Heart left ventricle (tissue), 16 donors: ENCODE results near the gene TOPAZ1. TPM values are rescaled to one million over a fixed set of nuclear protein-coding genes. Genes with fewer than 3 reads are reported as not detected.

Experiments
- ATAC-seq, 4 donors: fragments of 200-7000 bp; cut with Tn5 transposase; one replicate each; pipeline ENCODE4 v1.9.1; 2020 to 2022; ENCODE audit warnings: moderate library complexity in 4 of 4, mild to moderate bottlenecking in 3 of 4, moderate number of reproducible peaks in 1 of 4
- DNase-seq, 5 donors: peaks; one replicate each; pipeline ENCODE4 v3.0.0-alpha.2; 2020
- H3K27ac ChIP-seq, 12 donors: fragments of 200-600 bp; sonication (generic) in 4 of 12; one replicate each; pipeline versions ENCODE4 v1.5.0 to v1.8.0; 2016 to 2022; ENCODE audit warnings: mild to moderate bottlenecking in 2 of 12
- H3K27me3 ChIP-seq, 9 donors: fragments of 200-600 bp; sonication (generic) in 2 of 9; one replicate each; pipeline versions ENCODE4 v1.5.1 to v1.8.0; 2016 to 2022; ENCODE audit warnings: mild to moderate bottlenecking in 3 of 9
- H3K36me3 ChIP-seq, 9 donors: fragments of 200-600 bp; sonication (generic) in 2 of 9; one replicate each; pipeline versions ENCODE4 v1.5.0 to v1.8.0; 2018 to 2022; ENCODE audit warnings: mild to moderate bottlenecking in 2 of 9
- H3K4me1 ChIP-seq, 12 donors: fragments of 200-600 bp; sonication (generic) in 4 of 12; one replicate each; pipeline versions ENCODE4 v1.5.0 to v1.8.0; 2016 to 2022; ENCODE audit warnings: mild to moderate bottlenecking in 3 of 12
- H3K4me3 ChIP-seq, 12 donors: fragments of 200-600 bp; sonication (generic) in 4 of 12; one replicate each; pipeline versions ENCODE4 v1.5.0 to v1.8.0; 2017 to 2022; ENCODE audit warnings: mild to moderate bottlenecking in 9 of 12, moderate library complexity in 4 of 12
- H3K9me3 ChIP-seq, 12 donors: fragments of 200-600 bp; sonication (generic) in 4 of 12; one replicate each; pipeline versions ENCODE4 v1.5.0 to v1.8.0; 2016 to 2022; ENCODE audit warnings: mild to moderate bottlenecking in 1 of 12
- CTCF ChIP-seq, 12 donors: fragments of 200-600 bp; sonication (generic) in 4 of 12; IDR thresholded peaks; one replicate each; pipeline versions ENCODE4 v1.5.0 to v1.8.0; 2018 to 2022; ENCODE audit warnings: antibody characterized with exemption in 12 of 12, mild to moderate bottlenecking in 5 of 12
- POLR2A ChIP-seq, 2 donors: fragments of 450-650 bp; IDR thresholded peaks; one replicate each; pipeline ENCODE4 v1.6.1; 2017; ENCODE audit warnings: antibody characterized with exemption in 2 of 2, mild to moderate bottlenecking in 2 of 2, moderate library complexity in 2 of 2
- whole genome bisulfite sequencing, 4 donors: extraction: QIAGEN DNeasy Blood & Tissue Kit in 2 of 4; methylation state at CpG; one replicate each; pipeline versions ENCODE4 v1.1.5 to v1.1.7; 2013 to 2018; 5-methylcytosine and 5-hydroxymethylcytosine counted together
- intact Hi-C, 10 donors: fragments of 100-400 bp; cut with DNase I; formaldehyde crosslinking; loops; one replicate each; pipeline versions ENCODE4 v1.11.1 to v1.14.2; 2022
- long read RNA-seq, 3 donors: library from polyadenylated mRNA; unstranded; transcript quantifications; one replicate each; pipeline ENCODE4 v2.0.0, GENCODE V29; 2020 to 2021
- polyA plus RNA-seq, 2 donors: library from polyadenylated mRNA; stranded (reverse); fragments of 200-250 nt; gene quantifications; one replicate each; pipeline ENCODE4 v1.2.3, GENCODE V29; 2013
- total RNA-seq, 9 donors: library from RNA; depleted of rRNA in 2 of 9; stranded (reverse); fragments of >200 nt in 2 of 9; fragmentation: NEBNext Ultra II Directional in 3 of 9; extraction: Animal tissue kit (Norgen Biotek cat#: 25700) in 3 of 9; gene quantifications; one replicate each; pipeline versions ENCODE4 v1.1.0 to v1.2.4, GENCODE V29; 2016 to 2023
- donor health status: ischemic (EF 13 %, LVEDD 7.1; RV severe dilation, severe dysfunction).
- donor health status: healthy with polysubstance abuse.
- donor health status: DM: no; HTN: yes; CAD: no.
- donor health status: DM: no; HTN: no; CAD: no.
- donor health status: ischemic (EF 25% LVEDD 6.9; RV normal size, moderate dysfunction).
- donor health status: ischemic (EF 25% LVEDD 5.7; RV mildly dilated, moderate dysfunction).
- donor health status: healthy.
- donor health status: DM: yes; HTN: yes; CAD: no.
- donor health status: ischemic (EF 35%, LVEDD 5.7; RV mildly dilated, moderate dysfunction).
- donor health status: nonischemic (EF 11% LVEDD 7.7; RV severe dilation, severe dysfunction).
- donor health status: DM: yes; HTN: yes; CAD: no.
- donor health status: PGD.
- donor health status: ischemic (EF 29% LVEDD 5.4; RV normal size, mild dysfunction).
- donor health status: nonischemic (EF 23%, LVEDD 6.1; RV moderate dilation, normal function).

The TOPAZ1 gene
- total RNA-seq (not detected), polyA plus RNA-seq (not detected)
- long read RNA-seq, donor 1, result 0 reads
- long read RNA-seq, donor 2, result 0 reads
- long read RNA-seq, donor 3, result 0 reads

DNA sequence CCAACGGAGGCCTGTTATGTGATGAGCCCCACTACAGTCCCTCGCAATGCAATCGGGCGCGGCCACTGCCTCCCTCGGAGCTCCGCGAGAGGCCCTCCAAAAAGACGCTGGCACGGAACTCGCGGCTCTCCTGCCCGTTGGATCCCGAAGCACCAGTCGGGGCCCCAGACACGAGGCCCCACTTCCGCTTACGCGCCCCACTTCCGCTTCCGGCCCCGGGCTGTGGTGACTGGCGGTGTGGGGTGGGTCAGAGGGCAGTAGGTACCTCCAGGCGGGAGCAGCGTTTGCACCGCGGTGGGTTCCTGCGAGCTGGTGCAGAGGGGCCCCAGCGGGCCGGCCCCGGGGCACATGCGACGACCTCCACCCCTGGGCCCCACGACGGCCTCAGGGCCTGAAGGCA, at the start of gene TOPAZ1:
TOPAZ1 (plus strand) TSS at position 181 of the 400 bp plus-strand sequence; CDS start at position 349, 168 bp downstream.
- WGBS, 4 donors, result 93 to 95% (median 95%) methylated on average over 27 to 35 of the region's 35 CpGs
- no peaks in the 10 kb centered on the region for H3K4me1 ChIP-seq
- intact Hi-C loops, result no loop called here
- H3K36me3 ChIP-seq, result no peaks in the 10 kb centered on the region
- no peaks in the 10 kb centered on the region for H3K9me3 ChIP-seq
- DNase-seq, result peak in 1 of 5 donors; percentile 56
- H3K27ac ChIP-seq, result no peak within 1 kb of the TSS
- ATAC-seq, result no peak
- peaks cover 0 to 4% (median 0%) of the 10 kb centered on the region in 9 donors for H3K27me3 ChIP-seq
- no peak for TF ChIP-seq POLR2A (IDR thresholded peaks at IDR 0.05)
- TF ChIP-seq CTCF (IDR thresholded peaks at IDR 0.05), result no peak
- H3K4me3 ChIP-seq, result no peak within 1 kb of the TSS

DNA sequence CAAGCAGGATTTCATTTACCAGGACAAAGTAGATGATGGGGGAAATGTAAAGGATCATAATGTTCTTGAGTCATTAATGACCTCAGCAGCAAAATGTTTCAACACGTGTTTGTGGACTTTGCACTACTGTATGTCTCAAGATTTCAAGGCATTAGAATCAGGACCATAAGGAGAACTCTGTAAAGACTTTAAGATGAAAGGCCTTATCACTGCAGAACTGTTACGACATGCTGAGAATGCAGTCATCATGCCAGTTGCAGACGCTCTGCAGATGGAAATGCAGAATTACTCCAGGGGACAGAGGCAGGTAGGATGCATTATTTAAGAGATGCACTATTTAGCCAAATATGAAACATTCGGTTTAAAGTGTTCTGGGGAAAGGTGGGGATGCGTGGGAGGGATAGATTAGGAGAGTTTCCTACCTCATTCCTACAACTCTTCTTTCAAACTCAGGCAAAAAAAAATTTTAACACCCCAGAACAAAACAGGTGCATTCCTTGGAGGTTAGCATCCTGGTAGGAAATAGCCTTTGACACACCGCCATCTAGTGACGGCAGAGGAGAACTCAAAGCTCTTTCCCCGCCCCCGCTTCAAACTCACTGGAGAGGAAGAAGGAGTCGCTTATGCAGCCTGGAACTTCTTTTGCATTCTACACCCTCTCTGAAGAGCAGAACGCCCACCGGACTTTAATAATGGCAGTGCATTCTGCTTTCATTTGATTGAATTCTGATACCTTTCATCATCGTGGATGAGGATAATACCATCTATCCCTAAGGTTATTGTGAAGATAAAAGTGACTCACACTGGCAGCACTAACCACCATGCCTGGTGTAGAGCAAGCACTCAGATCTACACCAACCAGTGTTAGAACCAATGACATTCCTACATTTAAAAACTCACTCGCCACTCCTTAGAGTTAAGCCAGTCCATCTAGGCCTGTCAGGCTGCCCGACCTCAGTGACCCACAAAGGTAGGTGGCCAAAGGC, 43.1 kb upstream of the TOPAZ1 start:
- H3K27ac ChIP-seq, result no peak overlapping the region
- no peak overlapping the region for H3K4me3 ChIP-seq
- TF ChIP-seq CTCF (IDR thresholded peaks at IDR 0.05) (peak; percentile 69 to 86 (median 80)), POLR2A (IDR thresholded peaks at IDR 0.05) (no peak)
- ATAC-seq (peak in 3 of 4 donors; percentile 78 to 85 (median 85)), DNase-seq (peak in 4 of 5 donors; percentile 45 to 67 (median 58))
- WGBS, 4 donors, result 10 to 12% (median 11%) methylated on average over 15 of the region's 15 CpGs
- intact Hi-C loops, result loop anchor here in 9 of 10 donors (1.0 to 10.0 kb wide), 13 partner anchors 341 to 1236 kb away; no protein-coding TSS in a partner anchor
- H3K27me3 ChIP-seq, result peaks cover 0 to 29% (median 0%) of the 10 kb centered on the region in 9 donors
- no peaks in the 10 kb centered on the region for H3K4me1 ChIP-seq
- H3K9me3 ChIP-seq, result no peaks in the 10 kb centered on the region
- H3K36me3 ChIP-seq, result no peaks in the 10 kb centered on the region

GRCh38 chr3:44206261-44206660, 35.4 kb upstream of the TOPAZ1 start:
- TF ChIP-seq CTCF (IDR thresholded peaks at IDR 0.05) (no peak), POLR2A (IDR thresholded peaks at IDR 0.05) (no peak)

More at GRCh38 chr3:44206261-44206660, 35.4 kb upstream of the TOPAZ1 start:
- Histone ChIP-seq H3K27me3 (peaks cover 0 to 18% (median 0%) of the 10 kb centered on the region in 9 donors), H3K4me1 (no peaks in the 10 kb centered on the region), H3K4me3 (no peak overlapping the region), H3K27ac (no peak overlapping the region), H3K9me3 (no peaks in the 10 kb centered on the region), H3K36me3 (no peaks in the 10 kb centered on the region)
- 64 to 73% (median 73%) methylated on average over 4 of the region's 4 CpGs for WGBS, 4 donors
- no peak for DNase-seq
- ATAC-seq, result no peak
- intact Hi-C loops, result loop anchor here in 3 of 10 donors (10.0 kb wide), 3 partner anchors 431 to 1241 kb away; no protein-coding TSS in a partner anchor
